Measurements from ENCODE around the gene MIB2.

Gene MIB2

DNA sequence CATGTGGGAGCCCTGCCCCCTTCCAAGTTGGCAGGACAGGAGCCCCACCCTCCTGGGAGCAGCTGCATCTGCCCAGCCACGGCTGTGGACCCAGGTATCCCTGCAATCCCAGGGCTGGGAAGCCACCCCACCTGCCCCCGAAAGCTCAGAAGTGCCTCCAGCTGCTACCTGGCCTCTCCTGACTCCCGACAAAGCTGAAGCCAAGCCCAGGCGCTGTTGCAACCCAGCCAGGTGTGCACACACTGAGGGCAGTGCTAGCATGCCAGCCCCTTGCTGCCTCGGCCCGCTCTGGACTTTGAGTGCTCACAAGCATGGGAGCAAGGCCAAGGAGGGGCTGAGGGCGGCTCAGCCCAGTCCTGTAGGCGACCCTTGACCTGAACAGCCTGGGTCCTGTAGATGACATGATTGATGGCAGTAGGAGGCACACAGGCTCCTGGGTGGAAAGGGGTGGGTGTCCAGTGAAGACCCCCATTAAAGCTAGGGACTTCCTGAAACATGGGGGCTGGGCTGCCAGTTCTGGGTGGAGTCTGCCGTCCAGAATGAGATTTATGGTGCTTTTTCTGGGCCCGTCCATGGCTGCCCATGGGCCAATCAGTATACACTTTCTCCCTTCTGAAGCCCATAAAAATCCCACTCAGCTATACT lies 37.8 kb upstream of the MIB2 start:
- H3K9me2 ChIP-seq (replicated peaks; ENCODE audit: low read depth, low read length): no peaks in the 10 kb centered on the region
- H4K20me1 ChIP-seq (ENCODE audit: insufficient read depth, low read length, poor library complexity, severe bottlenecking): peaks cover 16% of the 10 kb centered on the region
- H3F3A ChIP-seq (ENCODE audit: low read depth): no peaks in the 10 kb centered on the region
- H3K36me3 ChIP-seq (ENCODE audit: insufficient read depth, low read length): no peaks in the 10 kb centered on the region
- H3K79me2 ChIP-seq (ENCODE audit: insufficient read depth, low read length): peaks cover 28% of the 10 kb centered on the region
- no peak overlapping the region for H2AFZ ChIP-seq (ENCODE audit: low read length)
- H3K9ac ChIP-seq (ENCODE audit: low read depth, low read length, poor library complexity, severe bottlenecking): no peak overlapping the region
- no peak overlapping the region for H3K4me2 ChIP-seq (ENCODE audit: low read depth, low read length, poor library complexity, severe bottlenecking)
- H3K27me3 ChIP-seq (ENCODE audit: insufficient read depth, low read length, poor library complexity, severe bottlenecking): peaks cover 4% of the 10 kb centered on the region
- no peaks in the 10 kb centered on the region for H3K9me3 ChIP-seq (ENCODE audit: insufficient read depth, low read depth, low read length)
- TF ChIP-seq, protein P1, sequence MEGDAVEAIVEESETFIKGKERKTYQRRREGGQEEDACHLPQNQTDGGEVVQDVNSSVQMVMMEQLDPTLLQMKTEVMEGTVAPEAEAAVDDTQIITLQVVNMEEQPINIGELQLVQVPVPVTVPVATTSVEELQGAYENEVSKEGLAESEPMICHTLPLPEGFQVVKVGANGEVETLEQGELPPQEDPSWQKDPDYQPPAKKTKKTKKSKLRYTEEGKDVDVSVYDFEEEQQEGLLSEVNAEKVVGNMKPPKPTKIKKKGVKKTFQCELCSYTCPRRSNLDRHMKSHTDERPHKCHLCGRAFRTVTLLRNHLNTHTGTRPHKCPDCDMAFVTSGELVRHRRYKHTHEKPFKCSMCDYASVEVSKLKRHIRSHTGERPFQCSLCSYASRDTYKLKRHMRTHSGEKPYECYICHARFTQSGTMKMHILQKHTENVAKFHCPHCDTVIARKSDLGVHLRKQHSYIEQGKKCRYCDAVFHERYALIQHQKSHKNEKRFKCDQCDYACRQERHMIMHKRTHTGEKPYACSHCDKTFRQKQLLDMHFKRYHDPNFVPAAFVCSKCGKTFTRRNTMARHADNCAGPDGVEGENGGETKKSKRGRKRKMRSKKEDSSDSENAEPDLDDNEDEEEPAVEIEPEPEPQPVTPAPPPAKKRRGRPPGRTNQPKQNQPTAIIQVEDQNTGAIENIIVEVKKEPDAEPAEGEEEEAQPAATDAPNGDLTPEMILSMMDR (conservative IDR thresholded peaks at IDR 0.05; ENCODE audit: low read length): no peak
- no peak for TF ChIP-seq EZH2phosphoT487 (IDR thresholded peaks at IDR 0.05; ENCODE audit: borderline replicate concordance)
- no peak overlapping the region for H3K4me3 ChIP-seq (ENCODE audit: low read length, poor library complexity, severe bottlenecking)
- peaks cover 7% of the 10 kb centered on the region for H3K4me1 ChIP-seq (ENCODE audit: insufficient read depth, low read length, poor library complexity, severe bottlenecking)

DNA sequence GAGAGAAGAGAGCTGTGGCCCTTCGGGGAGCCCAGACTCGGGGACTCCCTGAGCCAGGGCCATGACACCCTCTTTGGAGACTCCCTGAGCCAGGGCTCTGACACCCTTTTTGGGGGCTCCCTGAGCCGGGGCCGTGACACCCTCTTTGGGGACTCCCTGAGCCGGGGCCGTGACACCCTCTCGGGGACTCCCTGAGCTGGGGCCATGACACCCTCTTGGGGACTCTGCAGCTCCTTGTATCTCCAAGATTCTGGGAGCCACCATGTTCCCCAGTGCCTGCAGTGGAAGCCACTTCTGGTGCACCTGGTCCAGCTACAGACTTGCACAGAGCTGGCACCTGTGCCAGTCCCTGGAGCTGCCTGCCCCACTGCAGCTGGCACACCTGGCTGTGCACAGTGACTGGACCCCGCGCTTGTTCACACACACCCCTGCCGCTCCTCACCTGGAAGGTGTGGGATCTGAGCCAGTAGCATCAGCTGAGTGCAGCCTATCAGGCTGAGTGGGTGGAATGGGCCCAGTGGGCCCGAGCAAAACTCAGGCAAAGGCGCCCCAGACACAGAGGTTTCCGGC lies 36.8 kb upstream of the MIB2 start:
- TF ChIP-seq, protein P1 (conservative IDR thresholded peaks at IDR 0.05; ENCODE audit: low read length): no peak
- TF ChIP-seq EZH2phosphoT487 (IDR thresholded peaks at IDR 0.05; ENCODE audit: borderline replicate concordance): no peak
- peaks cover 19% of the 10 kb centered on the region for H3K79me2 ChIP-seq (ENCODE audit: insufficient read depth, low read length)
- no peaks in the 10 kb centered on the region for H3F3A ChIP-seq (ENCODE audit: low read depth)
- H3K9me3 ChIP-seq (ENCODE audit: insufficient read depth, low read depth, low read length): no peaks in the 10 kb centered on the region
- peaks cover 4% of the 10 kb centered on the region for H3K27me3 ChIP-seq (ENCODE audit: insufficient read depth, low read length, poor library complexity, severe bottlenecking)
- no peak overlapping the region for H2AFZ ChIP-seq (ENCODE audit: low read length)
- no peaks in the 10 kb centered on the region for H3K36me3 ChIP-seq (ENCODE audit: insufficient read depth, low read length)
- H3K9ac ChIP-seq (ENCODE audit: low read depth, low read length, poor library complexity, severe bottlenecking): no peak overlapping the region
- no peak overlapping the region for H3K4me3 ChIP-seq (ENCODE audit: low read length, poor library complexity, severe bottlenecking)
- H3K4me1 ChIP-seq (ENCODE audit: insufficient read depth, low read length, poor library complexity, severe bottlenecking): peaks cover 4% of the 10 kb centered on the region
- no peak overlapping the region for H3K4me2 ChIP-seq (ENCODE audit: low read depth, low read length, poor library complexity, severe bottlenecking)
- peaks cover 8% of the 10 kb centered on the region for H4K20me1 ChIP-seq (ENCODE audit: insufficient read depth, low read length, poor library complexity, severe bottlenecking)
- no peaks in the 10 kb centered on the region for H3K9me2 ChIP-seq (replicated peaks; ENCODE audit: low read depth, low read length)

DNA sequence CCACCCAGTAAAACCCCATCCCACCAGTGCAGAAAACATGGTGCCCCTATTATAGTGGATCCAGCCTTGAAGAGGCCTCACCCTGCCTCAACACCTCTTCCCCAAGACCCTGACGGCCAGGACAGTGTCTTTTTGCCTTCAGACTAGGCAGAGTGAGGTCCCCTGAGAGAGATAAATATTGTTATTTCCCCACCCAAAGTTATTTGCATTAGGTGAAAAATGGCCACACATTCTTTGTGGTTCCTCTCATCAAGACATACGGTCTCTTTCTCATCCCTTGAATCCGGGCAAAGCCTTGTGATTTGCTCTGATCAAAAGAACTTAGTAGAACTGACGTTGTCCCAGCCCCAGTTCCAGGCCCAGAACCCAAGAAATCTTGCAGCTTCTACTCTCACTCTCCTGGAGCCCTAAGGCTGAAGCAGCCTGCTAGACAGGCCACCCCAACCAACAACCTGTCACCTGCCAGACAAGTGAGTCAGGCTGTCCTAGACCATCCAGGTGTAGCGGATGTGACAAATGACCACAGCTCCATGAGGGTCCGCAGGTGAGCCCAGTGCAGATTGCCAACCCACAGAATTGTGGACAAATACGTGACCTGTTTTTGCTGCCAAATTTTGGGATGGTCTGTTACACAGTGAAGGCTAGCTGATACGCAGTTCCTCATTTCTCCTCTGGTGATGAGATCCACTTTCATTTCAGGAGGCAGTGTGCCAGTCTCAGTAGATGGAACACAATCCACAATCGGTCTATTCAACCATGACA lies 32.5 kb upstream of the MIB2 start:
- Histone ChIP-seq H3K9me2 (replicated peaks; ENCODE audit: low read depth, low read length) (no peaks in the 10 kb centered on the region), H3K79me2 (ENCODE audit: insufficient read depth, low read length) (no peaks in the 10 kb centered on the region), H3K4me1 (ENCODE audit: insufficient read depth, low read length, poor library complexity, severe bottlenecking) (no peaks in the 10 kb centered on the region), H3K36me3 (ENCODE audit: insufficient read depth, low read length) (no peaks in the 10 kb centered on the region), H3K27me3 (ENCODE audit: insufficient read depth, low read length, poor library complexity, severe bottlenecking) (no peaks in the 10 kb centered on the region), H3F3A (ENCODE audit: low read depth) (no peaks in the 10 kb centered on the region), H2AFZ (ENCODE audit: low read length) (no peak overlapping the region), H3K4me2 (ENCODE audit: low read depth, low read length, poor library complexity, severe bottlenecking) (no peak overlapping the region), H3K9me3 (ENCODE audit: insufficient read depth, low read depth, low read length) (no peaks in the 10 kb centered on the region), H3K4me3 (ENCODE audit: low read length, poor library complexity, severe bottlenecking) (no peak overlapping the region), H4K20me1 (ENCODE audit: insufficient read depth, low read length, poor library complexity, severe bottlenecking) (no peaks in the 10 kb centered on the region), H3K9ac (ENCODE audit: low read depth, low read length, poor library complexity, severe bottlenecking) (no peak overlapping the region)
- TF ChIP-seq EZH2phosphoT487 (IDR thresholded peaks at IDR 0.05; ENCODE audit: borderline replicate concordance): no peak
- TF ChIP-seq, protein P1 (conservative IDR thresholded peaks at IDR 0.05; ENCODE audit: low read length): no peak

Measured in Loucy (cell line).